HepG2 (cell line): ENCODE measurements around the gene MBD3. TPM values are rescaled to one million over a fixed set of nuclear protein-coding genes. Genes with fewer than 3 reads are reported as not detected.

Experiments
- BRF2 ChIP-seq: sonication (generic); formaldehyde crosslinking; IDR thresholded peaks from 2 replicates; pipeline ENCODE4 v1.8.1; 2022; ENCODE audit warnings: mild to moderate bottlenecking, missing genetic modification reagents
- DR1 ChIP-seq: sonication (generic); formaldehyde crosslinking; IDR thresholded peaks from 2 replicates; pipeline ENCODE4 v1.8.0; 2021; ENCODE audit warnings: mild to moderate bottlenecking, missing genetic modification reagents, inconsistent platforms
- E2F2 ChIP-seq: sonication (generic); formaldehyde crosslinking; IDR thresholded peaks from 2 replicates; pipeline ENCODE4 v1.4.0; 2020; ENCODE audit warnings: missing genetic modification reagents, borderline replicate concordance
- GMEB1 ChIP-seq: sonication (generic); formaldehyde crosslinking; IDR thresholded peaks from 2 replicates; pipeline ENCODE4 v1.5.1; 2020; ENCODE audit warnings: missing genetic modification reagents, mild to moderate bottlenecking, borderline replicate concordance
- JARID2 ChIP-seq: sonication (generic); formaldehyde crosslinking; IDR thresholded peaks from 2 replicates; pipeline ENCODE4 v1.8.1; 2023; ENCODE audit warnings: missing genetic modification reagents, inconsistent platforms; ENCODE audit not compliant: insufficient replicate concordance
- JUN ChIP-seq: sonication (generic); formaldehyde crosslinking; IDR thresholded peaks from 2 replicates; pipeline ENCODE4 v1.4.0; 2020; ENCODE audit warnings: mild to moderate bottlenecking, missing genetic modification reagents
- MAFK ChIP-seq, 2 experiments: IDR thresholded peaks in 1 of 2; conservative IDR thresholded peaks in 1 of 2; 2 replicates each; pipeline ENCODE4 v1.6.1; 2011; ENCODE audit warnings: improper control_type of control experiment in 2 of 2, low read length in 2 of 2
- MED13 ChIP-seq: sonication (generic); formaldehyde crosslinking; IDR thresholded peaks from 2 replicates; pipeline ENCODE4 v1.5.0; 2020; ENCODE audit warnings: missing genetic modification reagents
- NCOA5 ChIP-seq: sonication (generic); formaldehyde crosslinking; IDR thresholded peaks from 2 replicates; pipeline ENCODE4 v1.4.0; 2020; ENCODE audit warnings: missing genetic modification reagents
- NFKB2 ChIP-seq: sonication (generic); formaldehyde crosslinking; IDR thresholded peaks from 2 replicates; pipeline ENCODE4 v1.4.0; 2020; ENCODE audit warnings: missing genetic modification reagents, borderline replicate concordance
- PHF5A ChIP-seq: IDR thresholded peaks from one replicate; pipeline ENCODE4 v1.6.1; 2018; ENCODE audit warnings: low read depth, missing genetic modification reagents; ENCODE audit not compliant: unreplicated experiment
- PLRG1 ChIP-seq: fragments of 450-650 bp; conservative IDR thresholded peaks from 2 replicates; pipeline ENCODE4 v1.6.1; 2016
- SIX4 ChIP-seq: sonication (generic); formaldehyde crosslinking; IDR thresholded peaks from 2 replicates; pipeline ENCODE4 v1.4.0; 2020; ENCODE audit warnings: missing genetic modification reagents
- SKIL ChIP-seq: sonication (generic); formaldehyde crosslinking; IDR thresholded peaks from 2 replicates; pipeline ENCODE4 v1.8.0; 2022; ENCODE audit warnings: missing genetic modification reagents, mild to moderate bottlenecking, moderate library complexity, borderline replicate concordance
- TOPORS ChIP-seq: sonication (generic); formaldehyde crosslinking; IDR thresholded peaks from 2 replicates; pipeline ENCODE4 v1.8.0; 2023; ENCODE audit warnings: mild to moderate bottlenecking, missing genetic modification reagents
- ZBTB43 ChIP-seq: sonication (generic); formaldehyde crosslinking; conservative IDR thresholded peaks from 2 replicates; pipeline ENCODE4 v1.4.0; 2020; ENCODE audit warnings: missing genetic modification reagents
- ZNF263 ChIP-seq: sonication (generic); formaldehyde crosslinking; IDR thresholded peaks from 2 replicates; pipeline ENCODE4 v1.4.0; 2020; ENCODE audit warnings: missing genetic modification reagents
- ZNF563 ChIP-seq: sonication (generic); formaldehyde crosslinking; IDR thresholded peaks from 2 replicates; pipeline ENCODE4 v1.8.0; 2022; ENCODE audit warnings: mild to moderate bottlenecking, moderate library complexity, missing genetic modification reagents
- ZNF564 ChIP-seq: sonication (generic); formaldehyde crosslinking; IDR thresholded peaks from 2 replicates; pipeline ENCODE4 v1.8.1; 2023; ENCODE audit warnings: mild to moderate bottlenecking, missing genetic modification reagents
- ZNF891 ChIP-seq: sonication (generic); formaldehyde crosslinking; IDR thresholded peaks from 2 replicates; pipeline ENCODE4 v1.5.0; 2020; ENCODE audit warnings: mild to moderate bottlenecking, missing genetic modification reagents
- polyA plus RNA-seq, 8 experiments: library from polyadenylated mRNA; depleted of rRNA in 3 of 8; stranded (reverse) in 7 of 8; unstranded in 1 of 8; fragments of >200 nt; fragmentation: Illumina TruSeq in 4 of 8; extraction: Trizol in 4 of 8; gene quantifications; 2 replicates each; pipeline versions ENCODE4 v1.2.1 to v1.2.3, GENCODE V29; 2011 to 2016; ENCODE audit warnings: low read depth in 4 of 8, missing spikeins in 1 of 8, mixed read lengths in 1 of 8; ENCODE audit not compliant: insufficient read depth in 1 of 8
- total RNA-seq, 5 experiments: library from RNA; depleted of rRNA; stranded (reverse); fragments of >200 nt; fragmentation: Illumina TruSeq; extraction: Trizol; gene quantifications; 2 replicates each; pipeline ENCODE4 v1.2.3, GENCODE V29; 2016; ENCODE audit warnings: low read depth in 1 of 5
- TF ChIP-seq, protein P1 (sequence below): sonication (generic); formaldehyde crosslinking; IDR thresholded peaks from 2 replicates; pipeline ENCODE4 v1.4.0; 2020; ENCODE audit warnings: missing genetic modification reagents, mild to moderate bottlenecking, borderline replicate concordance

The MBD3 gene
- total and polyA plus RNA-seq, 2 of the 13 experiments (the other 11 are each of a cell fraction or from before 2014, with no cell fraction given), result 21.2 to 76.9 TPM

DNA sequence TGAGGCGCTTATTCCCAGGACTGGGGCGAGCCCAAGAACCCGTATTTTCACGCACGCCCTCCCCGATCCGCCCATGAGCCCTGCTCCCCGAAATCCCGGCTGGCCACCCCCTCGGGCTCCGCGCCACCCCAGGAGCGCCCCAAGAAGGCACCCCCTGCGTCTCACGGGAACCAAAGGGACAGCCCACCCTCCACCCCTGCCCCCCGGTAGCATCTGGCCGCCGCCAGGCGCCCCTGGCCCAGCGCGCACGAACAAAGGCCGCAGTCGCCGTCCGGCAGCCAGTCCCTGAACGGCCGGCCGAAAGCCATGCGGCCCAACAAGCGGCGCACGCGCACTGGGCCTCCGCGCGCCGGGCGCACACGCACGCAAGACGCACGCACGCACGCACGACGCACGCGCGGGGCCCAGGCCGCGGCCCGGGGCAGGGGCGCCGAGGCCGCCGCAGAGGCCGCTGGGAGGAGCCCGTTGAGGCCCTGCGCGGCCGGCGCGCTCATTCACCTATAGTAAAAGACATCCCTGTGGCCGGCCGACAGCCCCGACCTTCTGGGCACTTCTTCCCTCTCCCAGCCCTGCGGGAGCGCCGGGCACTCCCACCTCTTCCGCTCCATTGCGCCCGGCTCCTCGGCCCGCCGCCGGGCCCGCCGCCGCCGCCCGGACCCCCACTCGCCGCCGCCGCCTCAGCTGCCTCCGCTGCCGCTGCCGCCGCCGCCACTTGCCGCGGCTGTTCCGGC lies 476 bp downstream of the MBD3 start (continued):
- TF ChIP-seq TOPORS (CRISPR knock-in tag) (no peak; the same call in 1 of the 2 replicates), MAFK (conservative IDR thresholded peaks at IDR 0.05 in 1 of 2, IDR thresholded peaks at IDR 0.05 in 1 of 2; ENCODE audit: low read length in 2 of 2) (no peak), NCOA5 (no peak), DR1 (peak; percentile 57; the same call in 1 of the 2 replicates), JARID2 (CRISPR knock-in tag) (no peak), ZNF891 (CRISPR knock-in tag) (no peak; the same call in 1 of the 2 replicates), ZBTB43 (CRISPR knock-in tag) (peak; percentile 66), ZNF263 (CRISPR knock-in tag) (no peak), PLRG1 (no peak), MED13 (CRISPR knock-in tag) (no peak), BRF2 (no peak; the same call in 1 of the 2 replicates), GMEB1 (CRISPR knock-in tag) (peak; percentile 96), PHF5A (CRISPR knock-in tag) (peak; percentile 42), SKIL (CRISPR knock-in tag) (no peak), ZNF564 (CRISPR knock-in tag) (peak; percentile 86; the same call in 1 of the 2 replicates), JUN (CRISPR knock-in tag) (0 out of 2 replicates have a peak, but pooled peaks have one; percentile 21), E2F2 (CRISPR knock-in tag) (no peak), NFKB2 (CRISPR knock-in tag) (no peak; the same call in 1 of the 2 replicates), ZNF563 (CRISPR knock-in tag) (no peak; the same call in none of the 2 replicates), SIX4 (no peak)
- TF ChIP-seq, protein P1, sequence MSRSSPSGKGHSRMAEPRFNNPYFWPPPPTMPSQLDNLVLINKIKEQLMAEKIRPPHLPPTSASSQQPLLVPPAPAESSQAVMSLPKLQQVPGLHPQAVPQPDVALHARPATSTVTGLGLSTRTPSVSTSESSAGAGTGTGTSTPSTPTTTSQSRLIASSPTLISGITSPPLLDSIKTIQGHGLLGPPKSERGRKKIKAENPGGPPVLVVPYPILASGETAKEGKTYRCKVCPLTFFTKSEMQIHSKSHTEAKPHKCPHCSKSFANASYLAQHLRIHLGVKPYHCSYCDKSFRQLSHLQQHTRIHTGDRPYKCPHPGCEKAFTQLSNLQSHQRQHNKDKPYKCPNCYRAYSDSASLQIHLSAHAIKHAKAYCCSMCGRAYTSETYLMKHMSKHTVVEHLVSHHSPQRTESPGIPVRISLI (CRISPR knock-in tag), result no peak
